ENCODE results near the gene CST6.

CST6 gene

DNA sequence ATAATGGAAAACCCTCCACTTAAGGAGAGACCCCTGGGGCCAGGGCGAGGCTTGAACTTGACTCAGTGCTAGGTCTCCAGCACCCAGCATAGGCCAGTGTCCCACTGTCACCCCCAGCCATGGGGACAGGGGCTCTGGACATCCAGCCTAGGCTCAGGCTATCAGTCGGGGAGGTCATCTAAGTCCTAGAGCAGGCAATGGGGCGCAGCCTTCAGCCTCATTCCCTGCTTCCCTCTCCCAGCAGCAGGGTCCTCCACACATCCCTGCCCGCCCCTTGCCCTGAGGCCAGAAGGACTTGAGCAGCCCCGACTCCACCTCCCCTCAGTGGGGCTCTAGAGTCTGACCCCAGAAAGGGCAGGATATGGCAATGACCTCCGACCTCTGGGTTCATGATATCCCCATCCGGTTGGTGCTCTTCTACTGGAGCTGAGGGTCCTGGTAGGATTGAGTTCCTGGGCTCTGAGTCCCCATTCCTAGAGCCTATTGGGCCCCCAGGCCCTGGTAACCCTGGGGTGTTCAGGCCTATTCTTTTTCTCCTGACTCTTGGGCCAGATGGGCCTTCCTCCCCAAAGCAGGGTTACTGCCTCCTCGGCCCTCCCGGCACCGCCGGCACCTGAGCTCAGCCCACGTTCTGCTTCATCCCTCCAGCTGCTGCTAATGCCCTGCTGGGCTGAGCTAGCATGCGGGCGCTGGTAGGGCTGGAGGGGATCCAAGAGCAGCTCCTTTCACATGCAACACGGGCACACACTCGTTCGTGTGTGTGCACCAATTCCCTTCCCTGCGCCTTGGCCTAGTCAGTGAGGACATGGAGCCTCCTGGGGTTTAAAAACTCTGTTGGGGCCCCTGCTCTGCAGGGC is 4.4 kb downstream of the CST6 start:
- Histone ChIP-seq H3K27ac (ENCODE audit: low read depth, low read length, poor library complexity, severe bottlenecking) (no peak overlapping the region), H3K79me2 (ENCODE audit: insufficient read depth, low read length) (no peaks in the 10 kb centered on the region), H3K4me3 (ENCODE audit: low read depth, low read length, poor library complexity, severe bottlenecking) (no peak overlapping the region), H3F3A (ENCODE audit: insufficient read depth, low read length) (no peaks in the 10 kb centered on the region), H3K9ac (ENCODE audit: low read length) (no peak overlapping the region), H3K27me3 (ENCODE audit: insufficient read depth, low read length) (no peaks in the 10 kb centered on the region), H2AFZ (ENCODE audit: low read length) (no peak overlapping the region), H3K9me2 (ENCODE audit: low read depth, low read length) (no peaks in the 10 kb centered on the region), H4K20me1 (ENCODE audit: insufficient read depth, low read length) (no peaks in the 10 kb centered on the region), H3K36me3 (ENCODE audit: insufficient read depth, low read length) (no peaks in the 10 kb centered on the region), H3K4me2 (ENCODE audit: low read length) (no peak overlapping the region), H3K9me3 (ENCODE audit: low read length) (no peaks in the 10 kb centered on the region), H3K4me1 (ENCODE audit: insufficient read depth, low read length, severe bottlenecking) (no peaks in the 10 kb centered on the region)
- TF ChIP-seq, protein P1, sequence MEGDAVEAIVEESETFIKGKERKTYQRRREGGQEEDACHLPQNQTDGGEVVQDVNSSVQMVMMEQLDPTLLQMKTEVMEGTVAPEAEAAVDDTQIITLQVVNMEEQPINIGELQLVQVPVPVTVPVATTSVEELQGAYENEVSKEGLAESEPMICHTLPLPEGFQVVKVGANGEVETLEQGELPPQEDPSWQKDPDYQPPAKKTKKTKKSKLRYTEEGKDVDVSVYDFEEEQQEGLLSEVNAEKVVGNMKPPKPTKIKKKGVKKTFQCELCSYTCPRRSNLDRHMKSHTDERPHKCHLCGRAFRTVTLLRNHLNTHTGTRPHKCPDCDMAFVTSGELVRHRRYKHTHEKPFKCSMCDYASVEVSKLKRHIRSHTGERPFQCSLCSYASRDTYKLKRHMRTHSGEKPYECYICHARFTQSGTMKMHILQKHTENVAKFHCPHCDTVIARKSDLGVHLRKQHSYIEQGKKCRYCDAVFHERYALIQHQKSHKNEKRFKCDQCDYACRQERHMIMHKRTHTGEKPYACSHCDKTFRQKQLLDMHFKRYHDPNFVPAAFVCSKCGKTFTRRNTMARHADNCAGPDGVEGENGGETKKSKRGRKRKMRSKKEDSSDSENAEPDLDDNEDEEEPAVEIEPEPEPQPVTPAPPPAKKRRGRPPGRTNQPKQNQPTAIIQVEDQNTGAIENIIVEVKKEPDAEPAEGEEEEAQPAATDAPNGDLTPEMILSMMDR (IDR thresholded peaks at IDR 0.05; ENCODE audit: low read length): no peak
- no peak for TF ChIP-seq EZH2 (IDR thresholded peaks at IDR 0.05; ENCODE audit: borderline replicate concordance, low read length)

- H3K9ac ChIP-seq (ENCODE audit: low read length): no peak overlapping the region
- no peaks in the 10 kb centered on the region for H3K36me3 ChIP-seq (ENCODE audit: insufficient read depth, low read length)
- no peak overlapping the region for H3K4me2 ChIP-seq (ENCODE audit: low read length)
- no peaks in the 10 kb centered on the region for H4K20me1 ChIP-seq (ENCODE audit: insufficient read depth, low read length)
- no peaks in the 10 kb centered on the region for H3F3A ChIP-seq (ENCODE audit: insufficient read depth, low read length)
- H3K4me3 ChIP-seq (ENCODE audit: low read depth, low read length, poor library complexity, severe bottlenecking): no peak overlapping the region
- H3K79me2 ChIP-seq (ENCODE audit: insufficient read depth, low read length): no peaks in the 10 kb centered on the region
- H3K9me2 ChIP-seq (ENCODE audit: low read depth, low read length): no peaks in the 10 kb centered on the region
- no peaks in the 10 kb centered on the region for H3K9me3 ChIP-seq (ENCODE audit: low read length)
- TF ChIP-seq EZH2 (IDR thresholded peaks at IDR 0.05; ENCODE audit: borderline replicate concordance, low read length): no peak
- TF ChIP-seq, protein P1 (IDR thresholded peaks at IDR 0.05; ENCODE audit: low read length): no peak
- H2AFZ ChIP-seq (ENCODE audit: low read length): no peak overlapping the region
- H3K4me1 ChIP-seq (ENCODE audit: insufficient read depth, low read length, severe bottlenecking): no peaks in the 10 kb centered on the region
- H3K27ac ChIP-seq (ENCODE audit: low read depth, low read length, poor library complexity, severe bottlenecking): no peak overlapping the region
- 0 out of 2 replicates have a peak, but pooled peaks cover 6% of the 10 kb centered on the region for H3K27me3 ChIP-seq (ENCODE audit: insufficient read depth, low read length)
Observed at GRCh38 chr11:66016793-66017177, 5.0 kb downstream of the CST6 start.

DNA sequence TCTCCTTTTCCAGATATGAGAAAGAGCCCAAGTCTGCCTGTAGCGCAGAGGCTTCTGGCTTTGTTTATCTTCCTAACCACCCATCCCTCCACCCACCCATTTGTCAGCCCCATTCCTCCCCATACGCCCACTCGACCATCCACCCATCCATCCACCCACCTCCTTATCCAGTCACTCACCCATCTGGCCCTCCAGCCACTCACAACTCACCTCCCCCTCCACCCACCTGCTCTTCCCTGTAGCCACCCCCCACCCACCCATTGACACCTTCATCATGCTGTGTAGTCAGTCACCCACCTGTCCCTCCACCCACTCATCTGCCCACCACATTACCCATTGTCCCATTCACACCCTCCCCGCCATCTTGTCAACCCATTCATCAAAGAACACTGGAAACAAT is 5.5 kb downstream of the CST6 start:
- H2AFZ ChIP-seq (ENCODE audit: low read length): no peak overlapping the region
- H4K20me1 ChIP-seq (ENCODE audit: insufficient read depth, low read length): no peaks in the 10 kb centered on the region
- peaks cover 2% of the 10 kb centered on the region for H3K4me1 ChIP-seq (ENCODE audit: insufficient read depth, low read length, severe bottlenecking)
- TF ChIP-seq EZH2 (IDR thresholded peaks at IDR 0.05; ENCODE audit: borderline replicate concordance, low read length): no peak
- TF ChIP-seq, protein P1 (IDR thresholded peaks at IDR 0.05; ENCODE audit: low read length): no peak
- H3K9me3 ChIP-seq (ENCODE audit: low read length): no peaks in the 10 kb centered on the region
- H3K79me2 ChIP-seq (ENCODE audit: insufficient read depth, low read length): no peaks in the 10 kb centered on the region
- H3K4me3 ChIP-seq (ENCODE audit: low read depth, low read length, poor library complexity, severe bottlenecking): no peak overlapping the region
- no peak overlapping the region for H3K27ac ChIP-seq (ENCODE audit: low read depth, low read length, poor library complexity, severe bottlenecking)
- no peaks in the 10 kb centered on the region for H3F3A ChIP-seq (ENCODE audit: insufficient read depth, low read length)
- H3K4me2 ChIP-seq (ENCODE audit: low read length): no peak overlapping the region
- no peak overlapping the region for H3K9ac ChIP-seq (ENCODE audit: low read length)
- H3K27me3 ChIP-seq (ENCODE audit: insufficient read depth, low read length): 0 out of 2 replicates have a peak, but pooled peaks cover 7% of the 10 kb centered on the region
- H3K9me2 ChIP-seq (ENCODE audit: low read depth, low read length): no peaks in the 10 kb centered on the region
- H3K36me3 ChIP-seq (ENCODE audit: insufficient read depth, low read length): no peaks in the 10 kb centered on the region

Measured in OCI-LY1 (cell line).